Astrocyte of the spinal cord (primary cell): Measurements from ENCODE around the gene KYAT1.
"Not testable (repeated sequence)": the region's sequence is repeated elsewhere in the genome, so short reads cannot be mapped to it uniquely, and the experiment has no call there.

Experiments used
- DNase-seq: peaks from one replicate; pipeline ENCODE4 v3.0.0; 2011; ENCODE audit warnings: low read depth, low spot score
- H3K4me3 ChIP-seq: 2 replicates; pipeline ENCODE4 v1.5.1; 2011; ENCODE audit warnings: low read depth, mild to moderate bottlenecking, low read length, moderate library complexity
- CTCF ChIP-seq: IDR thresholded peaks from 2 replicates; pipeline ENCODE4 v1.5.1; 2012; ENCODE audit warnings: low read depth, mild to moderate bottlenecking, low read length, inconsistent platforms
- in situ Hi-C: cut with HindIII; loops from 2 replicates; pipeline ENCODE4 v1.10.0; 2017; ENCODE audit warnings: low sequenced_read_pairs

The KYAT1 gene

GRCh38 chr9:128870128-128870940 is 11.4 kb downstream of the KYAT1 start:
- H3K4me3 ChIP-seq, result no peak overlapping the region
- in situ Hi-C loops, result no loop called here
- DNase-seq, result no peak
- TF ChIP-seq CTCF, result no peak

- peak; percentile 88 for TF ChIP-seq CTCF
- in situ Hi-C loops, result no loop called here
- DNase-seq, result peak; percentile 47
- no peak overlapping the region for H3K4me3 ChIP-seq
Observed at GRCh38 chr9:128863647-128864046, 18.1 kb downstream of the KYAT1 start.

GRCh38 chr9:128862401-128862851 is 19.3 kb downstream of the KYAT1 start:
- DNase-seq, result no peak
- in situ Hi-C loops, result no loop called here
- H3K4me3 ChIP-seq, result no peak overlapping the region
- no peak for TF ChIP-seq CTCF

- TF ChIP-seq CTCF, result no peak
- H3K4me3 ChIP-seq, result no peak overlapping the region
- DNase-seq, result no peak
- in situ Hi-C loops, result no loop called here
Observed at GRCh38 chr9:128861501-128861900, 20.2 kb downstream of the KYAT1 start.

GRCh38 chr9:128860937-128861336 is 20.8 kb downstream of the KYAT1 start:
- no peak for DNase-seq
- no peak overlapping the region for H3K4me3 ChIP-seq
- in situ Hi-C loops, result no loop called here
- no peak for TF ChIP-seq CTCF

- H3K4me3 ChIP-seq, in situ Hi-C loops, DNase-seq: not testable (repeated sequence)
Observed at GRCh38 chr9:128858476-128858875, 23.3 kb downstream of the KYAT1 start.

- DNase-seq, in situ Hi-C loops, H3K4me3 ChIP-seq: not testable (repeated sequence)
Observed at GRCh38 chr9:128854454-128854853, 27.3 kb downstream of the KYAT1 start.

GRCh38 chr9:128852646-128853045 is 29.1 kb downstream of the KYAT1 start:
- in situ Hi-C loops, DNase-seq, H3K4me3 ChIP-seq: not testable (repeated sequence)
